HG03432 (cell line): Measurements from ENCODE around the gene GMPR2.

Source experiments
- ATAC-seq: cut with Tn5 transposase; IDR thresholded peaks from one replicate; pipeline ENCODE4 v1.9.1; 2021; ENCODE audit warnings: mild to moderate bottlenecking, moderate library complexity; ENCODE audit not compliant: unreplicated experiment

The GMPR2 gene

DNA sequence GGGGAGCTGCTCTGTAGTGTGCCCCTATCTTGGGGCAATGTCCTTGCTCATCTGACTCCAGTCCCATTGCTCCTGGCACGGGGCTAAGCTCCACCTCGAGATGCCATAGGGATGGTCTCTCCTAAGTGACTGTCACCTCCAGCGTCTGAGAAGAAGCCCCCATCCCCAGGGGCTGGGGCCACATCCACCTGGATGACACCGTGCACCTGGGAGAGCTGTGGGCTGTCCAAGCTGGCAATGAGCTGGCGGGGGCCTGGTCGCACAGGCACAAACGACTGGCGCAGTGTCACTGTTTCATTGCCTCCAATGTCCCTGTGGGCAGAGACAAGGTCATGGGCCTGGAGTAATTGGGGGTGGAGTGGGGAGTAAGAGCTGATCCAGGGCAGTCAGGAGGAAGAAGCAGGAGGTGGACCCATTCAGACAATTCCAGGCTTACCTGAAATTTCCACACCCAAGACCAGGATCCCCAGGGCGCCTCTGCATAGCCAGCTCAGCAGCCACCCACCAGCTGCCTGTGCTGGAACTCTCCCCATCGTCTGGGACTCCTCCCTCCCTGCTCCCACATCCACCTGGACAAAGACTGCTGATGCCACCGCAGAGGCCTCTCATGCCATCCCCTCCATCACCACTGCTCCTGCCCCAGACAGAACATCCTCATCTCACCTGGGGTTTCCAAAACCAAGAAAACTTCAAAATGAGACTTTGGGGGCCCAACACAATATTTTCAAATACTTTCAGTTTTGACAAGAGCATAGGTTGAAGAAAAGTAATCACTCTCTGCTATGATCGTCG, 16.7 kb downstream of the GMPR2 start:
- ATAC-seq = no peak

GRCh38 chr14:24250354-24250753, 17.6 kb downstream of the GMPR2 start:
- no peak for ATAC-seq

- ATAC-seq = no peak
Measured at GRCh38 chr14:24251880-24252288, 19.2 kb downstream of the GMPR2 start.

- no peak for ATAC-seq
Measured at GRCh38 chr14:24252289-24253124, 19.8 kb downstream of the GMPR2 start.

DNA sequence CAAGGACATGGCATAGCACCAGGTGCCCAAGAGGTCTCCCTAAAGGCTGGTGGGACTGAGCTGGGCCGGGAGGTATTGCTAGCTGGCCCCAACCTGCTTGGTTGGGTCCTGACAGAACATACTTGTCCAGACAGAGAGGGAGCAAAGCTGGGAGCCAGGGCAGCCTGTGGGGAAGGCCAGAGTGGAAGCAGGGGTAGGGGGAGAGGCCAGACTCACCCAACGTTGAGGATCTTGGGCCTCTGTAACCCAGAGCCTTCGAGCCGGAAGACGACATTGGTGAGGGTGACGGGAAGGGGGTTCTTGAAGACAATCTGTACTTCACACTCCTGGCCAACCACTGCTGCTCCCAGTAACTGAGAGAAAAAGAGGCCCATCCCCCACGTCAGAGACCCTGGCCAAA, 21.2 kb downstream of the GMPR2 start:
- no peak for ATAC-seq

DNA sequence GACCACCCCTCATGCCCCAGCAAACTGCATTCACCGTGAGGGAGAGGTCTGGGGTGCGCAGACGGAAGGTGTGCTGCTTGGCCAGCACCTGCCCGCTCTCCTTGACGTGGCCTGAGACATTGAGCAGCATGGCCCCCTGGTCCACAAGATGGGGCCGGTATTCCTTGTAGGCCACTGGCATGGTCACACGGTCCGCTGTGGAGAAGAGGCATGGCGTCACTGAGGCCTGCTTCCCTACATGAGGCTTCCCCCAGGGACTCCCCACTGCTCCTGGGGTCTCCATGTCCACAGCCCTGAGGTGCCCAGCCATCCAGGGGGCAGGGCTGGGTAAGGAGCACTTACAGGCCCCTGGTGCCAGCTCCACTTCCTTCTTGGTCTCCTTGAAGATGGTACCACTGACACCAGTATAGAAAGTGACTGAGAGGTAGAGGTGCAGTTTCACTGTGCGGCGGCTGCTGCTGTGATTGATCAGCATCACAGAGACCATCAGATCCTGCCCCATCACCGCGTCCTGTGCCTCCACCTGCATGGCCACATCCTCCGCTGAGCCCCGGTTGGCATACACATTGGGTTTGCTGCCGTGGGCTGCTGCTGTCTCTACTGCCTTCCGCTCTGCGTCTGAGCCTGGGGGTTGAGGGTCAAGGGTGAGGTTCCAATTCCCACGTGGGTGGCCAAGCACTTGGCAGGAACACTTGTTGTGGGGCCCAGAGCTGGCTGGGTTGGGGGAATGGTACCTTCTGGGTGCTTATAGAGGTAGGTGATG, 22.1 kb downstream of the GMPR2 start:
- ATAC-seq = no peak

DNA sequence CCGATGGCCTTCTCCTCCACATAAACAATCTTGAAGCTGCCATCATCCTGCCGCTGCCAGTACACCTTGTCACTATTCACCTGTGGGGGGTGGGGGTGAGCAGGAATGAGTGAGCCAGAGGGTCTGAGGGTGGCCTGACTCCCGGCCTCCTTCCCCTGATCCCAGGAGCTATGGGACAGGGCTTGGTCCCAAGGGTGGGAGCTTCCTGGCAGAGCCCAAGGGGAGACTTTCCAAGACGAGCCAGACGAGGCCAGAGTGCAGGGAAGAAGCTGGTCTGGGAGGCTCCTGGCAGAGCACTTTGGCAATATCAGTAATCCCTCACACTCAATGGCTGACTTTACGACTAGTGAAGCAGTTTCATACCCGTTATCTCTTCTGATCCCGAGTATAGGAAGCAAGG, 22.7 kb downstream of the GMPR2 start:
- ATAC-seq = no peak

DNA sequence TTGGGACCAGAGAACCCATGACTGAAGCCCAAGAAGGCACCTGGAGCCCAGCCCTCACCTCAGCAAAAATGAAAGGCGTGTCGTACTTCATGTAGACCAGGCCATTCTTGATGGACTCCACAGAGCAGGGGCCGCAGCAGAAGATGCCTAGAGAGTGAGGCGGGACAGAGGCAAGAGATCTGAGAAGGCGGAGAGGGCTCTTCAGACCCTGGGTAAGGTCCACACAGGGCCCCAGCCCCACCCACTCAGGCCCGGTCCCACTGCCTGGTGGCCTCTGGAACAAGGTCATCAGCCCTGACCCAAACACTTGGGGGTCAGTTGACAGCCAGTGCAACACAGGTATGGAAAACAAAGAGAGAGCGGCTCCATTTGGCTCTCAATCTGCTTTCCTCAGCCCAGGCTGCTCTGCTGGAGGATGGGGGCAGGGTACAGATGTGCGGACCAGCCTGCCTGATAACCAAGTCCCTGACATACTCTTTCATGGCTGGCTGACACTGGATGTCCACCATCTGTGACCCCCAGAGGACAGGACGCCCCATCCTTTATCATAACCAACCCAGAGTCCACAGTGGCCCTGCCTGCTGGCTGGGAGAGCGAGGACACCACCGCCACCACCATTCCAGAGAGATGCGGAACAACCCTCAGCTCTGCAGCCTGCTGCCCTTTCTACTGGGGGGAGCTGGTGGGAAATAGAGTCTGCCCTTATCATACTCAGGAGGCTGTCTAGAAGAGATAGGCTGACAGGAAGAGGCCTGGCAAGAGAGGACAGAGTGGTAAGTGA, 23.4 kb downstream of the GMPR2 start:
- no peak for ATAC-seq

- no peak for ATAC-seq
Measured at GRCh38 chr14:24256960-24257359, 24.2 kb downstream of the GMPR2 start.

GRCh38 chr14:24258119-24258518, 25.4 kb downstream of the GMPR2 start:
- no peak for ATAC-seq

GRCh38 chr14:24258548-24259265, 26.0 kb downstream of the GMPR2 start:
- ATAC-seq = no peak

GRCh38 chr14:24259282-24260025, 26.7 kb downstream of the GMPR2 start:
- no peak for ATAC-seq

DNA sequence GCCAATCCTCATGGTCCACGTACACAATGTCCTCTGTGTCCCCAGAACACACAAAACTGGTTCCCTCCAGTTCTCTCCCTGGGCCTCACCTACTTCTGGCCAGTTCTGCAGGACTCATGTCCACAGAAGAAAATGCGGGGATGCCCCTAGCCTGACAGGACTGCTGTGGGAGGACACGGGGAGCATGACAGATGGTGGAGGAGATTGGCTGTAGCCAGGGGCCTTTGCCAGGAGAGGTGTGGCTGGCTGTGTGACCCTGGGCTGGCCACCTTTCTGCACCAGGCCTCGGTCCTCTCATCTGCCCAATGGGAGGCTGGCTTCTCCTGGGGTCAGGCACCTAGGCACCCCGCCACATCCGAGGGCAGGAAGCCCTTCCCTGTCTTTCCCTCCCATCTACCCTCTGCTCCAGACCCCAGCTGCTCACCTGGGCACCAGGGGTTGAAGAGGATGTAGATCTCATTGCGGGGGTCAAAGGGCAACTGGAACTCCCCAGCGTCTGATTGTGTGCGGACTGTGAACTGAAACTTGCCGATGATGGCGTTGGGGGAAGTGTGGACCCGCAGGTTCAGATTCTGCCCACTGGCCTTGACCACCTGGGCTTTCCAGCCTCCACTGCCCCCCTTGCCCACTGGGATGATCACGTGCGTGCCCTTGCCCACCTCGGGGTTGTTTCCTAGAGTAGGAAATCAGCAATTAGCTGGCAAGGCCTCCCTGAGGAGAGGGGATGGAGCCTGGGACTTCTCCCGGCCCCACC, 27.5 kb downstream of the GMPR2 start:
- no peak for ATAC-seq

GRCh38 chr14:24260780-24261157, 28.0 kb downstream of the GMPR2 start:
- ATAC-seq = no peak

- ATAC-seq = no peak
Measured at GRCh38 chr14:24261256-24261968, 28.7 kb downstream of the GMPR2 start.

GRCh38 chr14:24261969-24262327, 29.2 kb downstream of the GMPR2 start:
- no peak for ATAC-seq

DNA sequence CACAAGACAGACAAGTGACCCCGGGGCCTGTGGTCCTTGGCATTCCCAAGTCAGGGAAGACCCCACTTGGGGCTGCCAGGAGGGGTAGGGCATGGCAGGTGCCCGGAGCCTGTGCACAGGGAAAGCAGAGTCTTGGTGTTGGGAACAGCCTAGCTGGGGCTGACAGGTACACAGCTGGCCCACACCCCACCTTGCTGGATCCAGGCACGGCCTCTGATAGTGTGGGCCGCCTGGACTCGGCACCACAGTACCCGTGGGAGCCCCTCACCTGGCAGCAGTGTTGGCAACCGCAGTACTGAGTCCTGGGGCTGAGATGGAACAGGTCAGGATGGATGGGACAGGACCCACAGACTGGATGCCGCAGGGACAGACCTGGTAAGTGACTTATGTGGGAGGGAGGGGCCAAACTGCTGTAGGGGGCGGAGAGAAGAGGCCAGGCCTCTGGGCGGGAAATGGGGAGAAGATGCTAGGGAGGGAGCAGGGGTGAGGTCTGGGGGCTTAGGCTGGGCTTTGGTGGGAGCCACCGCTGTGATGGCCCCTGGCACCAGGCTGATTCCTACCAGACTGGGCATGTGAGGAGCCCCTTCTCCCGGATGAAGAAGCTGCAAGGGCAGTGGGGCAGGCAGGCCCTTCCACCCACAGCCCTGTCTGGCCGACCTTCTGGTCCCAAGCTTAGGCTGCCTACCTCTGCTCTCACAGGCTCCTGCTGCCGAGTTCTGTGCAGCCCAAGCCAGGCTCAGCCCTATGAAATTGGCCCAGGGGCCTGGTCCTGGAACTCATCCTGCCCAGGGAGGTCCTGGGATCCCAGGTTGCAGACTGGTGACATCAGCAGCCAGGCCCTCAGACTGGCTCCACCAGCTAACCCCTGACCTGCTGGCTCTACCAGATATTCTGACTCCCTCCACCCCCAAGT, 30.3 kb downstream of the GMPR2 start, which contains the start of gene TGM1:
Gene TGM1, minus strand, starts transcription at position 357 of the 913 bp plus-strand sequence. CDS start 825 bp downstream, outside the sequence.
- ATAC-seq = no peak
